GM12891 (cell line): ENCODE results near the gene CNTN2. TPM values are rescaled to one million over a fixed set of nuclear protein-coding genes. Genes with fewer than 3 reads are reported as not detected.

ENCODE experiments used
- DNase-seq: peaks from one replicate; pipeline ENCODE4 v3.0.0; 2011; ENCODE audit warnings: low spot score; ENCODE audit not compliant: insufficient read length
- FAIRE-seq: peaks from 2 replicates; lab custom pipeline; 2011; peaks lifted over from hg19 to GRCh38; lab: Jason Lieb, UNC
- PAX5 ChIP-seq: IDR thresholded peaks from 2 replicates; pipeline ENCODE4 v1.6.1; 2011; ENCODE audit warnings: low read length, moderate library complexity, mild to moderate bottlenecking; ENCODE audit not compliant: insufficient read depth, severe bottlenecking
- POLR2A ChIP-seq: IDR thresholded peaks from 2 replicates; pipeline ENCODE4 v1.6.1; 2011; ENCODE audit warnings: low read depth, low read length, control low read depth
- POLR2AphosphoS5 ChIP-seq: IDR thresholded peaks from 2 replicates; pipeline ENCODE4 v1.6.1; 2011; ENCODE audit warnings: low read depth, low read length, control low read depth
- POU2F2 ChIP-seq: IDR thresholded peaks from 2 replicates; pipeline ENCODE4 v1.6.1; 2011; ENCODE audit warnings: low read depth, mild to moderate bottlenecking, control low read depth, low read length, moderate library complexity
- SPI1 ChIP-seq: IDR thresholded peaks from 2 replicates; pipeline ENCODE4 v1.6.1; 2011; ENCODE audit warnings: low read depth, low read length, control low read depth
- TAF1 ChIP-seq: IDR thresholded peaks from 2 replicates; pipeline ENCODE4 v1.6.1; 2011; ENCODE audit warnings: low read depth, low read length, control low read depth
- polyA plus RNA-seq: library from polyadenylated mRNA; unstranded; fragments of >200 nt; gene quantifications from one replicate; pipeline ENCODE4 v1.2.1, GENCODE V29; 2012; ENCODE audit warnings: low read depth, missing spikeins, inconsistent platforms; ENCODE audit not compliant: missing spikeins

Gene CNTN2, protein sequence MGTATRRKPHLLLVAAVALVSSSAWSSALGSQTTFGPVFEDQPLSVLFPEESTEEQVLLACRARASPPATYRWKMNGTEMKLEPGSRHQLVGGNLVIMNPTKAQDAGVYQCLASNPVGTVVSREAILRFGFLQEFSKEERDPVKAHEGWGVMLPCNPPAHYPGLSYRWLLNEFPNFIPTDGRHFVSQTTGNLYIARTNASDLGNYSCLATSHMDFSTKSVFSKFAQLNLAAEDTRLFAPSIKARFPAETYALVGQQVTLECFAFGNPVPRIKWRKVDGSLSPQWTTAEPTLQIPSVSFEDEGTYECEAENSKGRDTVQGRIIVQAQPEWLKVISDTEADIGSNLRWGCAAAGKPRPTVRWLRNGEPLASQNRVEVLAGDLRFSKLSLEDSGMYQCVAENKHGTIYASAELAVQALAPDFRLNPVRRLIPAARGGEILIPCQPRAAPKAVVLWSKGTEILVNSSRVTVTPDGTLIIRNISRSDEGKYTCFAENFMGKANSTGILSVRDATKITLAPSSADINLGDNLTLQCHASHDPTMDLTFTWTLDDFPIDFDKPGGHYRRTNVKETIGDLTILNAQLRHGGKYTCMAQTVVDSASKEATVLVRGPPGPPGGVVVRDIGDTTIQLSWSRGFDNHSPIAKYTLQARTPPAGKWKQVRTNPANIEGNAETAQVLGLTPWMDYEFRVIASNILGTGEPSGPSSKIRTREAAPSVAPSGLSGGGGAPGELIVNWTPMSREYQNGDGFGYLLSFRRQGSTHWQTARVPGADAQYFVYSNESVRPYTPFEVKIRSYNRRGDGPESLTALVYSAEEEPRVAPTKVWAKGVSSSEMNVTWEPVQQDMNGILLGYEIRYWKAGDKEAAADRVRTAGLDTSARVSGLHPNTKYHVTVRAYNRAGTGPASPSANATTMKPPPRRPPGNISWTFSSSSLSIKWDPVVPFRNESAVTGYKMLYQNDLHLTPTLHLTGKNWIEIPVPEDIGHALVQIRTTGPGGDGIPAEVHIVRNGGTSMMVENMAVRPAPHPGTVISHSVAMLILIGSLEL
- polyA plus RNA-seq, result 0.01 TPM

DNA sequence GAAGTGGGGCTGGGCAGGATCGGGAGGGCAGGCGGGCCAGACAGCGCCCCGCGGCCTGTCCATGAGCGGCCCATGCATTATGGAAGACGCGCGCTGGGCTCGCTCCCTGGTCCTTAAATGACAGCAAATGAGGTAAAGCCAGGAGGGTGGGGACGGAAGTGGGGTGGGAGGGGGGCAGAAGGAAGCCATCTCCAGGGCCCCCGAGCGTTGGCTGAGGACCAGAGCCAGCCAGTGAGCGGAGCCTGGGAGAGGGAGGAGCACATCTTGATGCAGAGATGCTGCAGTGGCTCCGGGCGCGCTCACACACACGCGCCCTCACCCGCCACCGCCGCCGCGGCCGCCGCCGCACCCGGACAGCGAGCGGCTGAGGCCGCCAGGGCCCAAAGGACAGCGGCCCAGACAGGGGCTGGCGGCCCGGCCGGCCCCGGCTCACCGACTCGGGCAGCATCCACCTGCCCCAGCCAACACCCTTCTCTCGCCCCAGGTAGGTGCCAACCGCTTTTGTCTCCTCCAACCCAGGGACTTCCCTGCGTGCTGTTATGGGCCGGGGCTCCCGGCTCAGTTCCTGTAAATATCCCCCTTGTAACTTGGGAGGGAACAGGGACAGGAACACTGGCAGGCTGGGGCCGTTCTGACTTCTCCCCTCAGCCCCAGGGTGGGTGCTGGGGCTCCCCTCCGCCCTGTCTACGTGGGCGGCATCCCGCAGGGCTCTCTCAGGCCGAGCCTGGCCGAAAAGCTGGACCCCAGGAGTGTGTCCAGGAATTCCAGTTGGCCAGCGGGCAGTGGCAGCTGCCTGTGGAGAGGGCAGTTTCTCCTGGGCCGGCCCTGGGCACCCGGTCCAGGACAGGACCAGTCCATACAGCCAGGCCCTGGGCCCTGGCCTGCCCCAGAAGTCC is at the start of gene CNTN2:
CNTN2 (plus strand) TSS at position 302 of the 896 bp plus-strand sequence. CDS start 9,974 bp downstream, outside the sequence.
- FAIRE-seq, result no peak
- no peak for TF ChIP-seq POLR2AphosphoS5
- no peak for TF ChIP-seq POLR2A
- no peak for TF ChIP-seq POU2F2
- TF ChIP-seq PAX5, result no peak
- no peak for TF ChIP-seq SPI1
- TF ChIP-seq TAF1, result no peak
- DNase-seq, result no peak

DNA sequence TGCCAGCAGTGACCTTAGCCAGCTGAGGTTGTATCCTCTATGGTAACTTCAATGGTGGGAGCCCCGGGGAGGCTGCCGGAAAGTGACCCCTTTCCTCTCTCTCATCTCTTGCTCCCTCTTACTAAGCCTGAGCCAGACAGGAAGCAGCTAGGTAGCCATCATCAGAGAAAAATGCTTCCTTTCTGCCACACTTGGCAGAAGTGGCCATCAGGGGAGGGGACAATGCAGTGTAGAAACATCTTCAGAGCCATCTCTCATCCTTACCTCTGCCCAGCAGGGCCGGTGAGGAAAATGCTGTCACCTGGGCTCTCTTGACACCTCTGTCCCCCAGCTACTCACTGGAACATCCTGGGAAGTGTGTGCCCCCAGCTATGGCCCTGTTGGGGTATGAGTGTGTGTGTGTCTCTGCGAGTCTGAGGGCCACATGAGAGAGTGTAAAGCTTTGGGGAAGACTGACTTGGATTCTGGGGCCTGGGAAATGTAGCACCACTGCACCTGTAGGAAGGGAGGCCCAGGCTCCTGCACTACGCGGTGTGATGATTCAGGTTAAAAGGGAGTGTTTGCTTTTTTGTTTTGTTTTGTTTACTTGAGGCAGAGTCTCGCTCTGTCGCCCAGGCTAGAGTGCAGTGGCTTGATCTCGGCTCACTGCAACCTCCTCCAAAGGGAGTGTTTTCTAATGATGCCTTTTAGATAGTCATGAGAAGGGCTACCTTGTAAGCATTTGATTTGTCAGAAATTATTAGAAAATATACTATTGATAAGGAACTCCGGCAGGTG is 48.7 kb upstream of the CNTN2 start:
- DNase-seq (no peak), FAIRE-seq (no peak)
- TF ChIP-seq SPI1 (no peak), TAF1 (no peak), POLR2AphosphoS5 (no peak), PAX5 (no peak), POLR2A (no peak), POU2F2 (no peak)

DNA sequence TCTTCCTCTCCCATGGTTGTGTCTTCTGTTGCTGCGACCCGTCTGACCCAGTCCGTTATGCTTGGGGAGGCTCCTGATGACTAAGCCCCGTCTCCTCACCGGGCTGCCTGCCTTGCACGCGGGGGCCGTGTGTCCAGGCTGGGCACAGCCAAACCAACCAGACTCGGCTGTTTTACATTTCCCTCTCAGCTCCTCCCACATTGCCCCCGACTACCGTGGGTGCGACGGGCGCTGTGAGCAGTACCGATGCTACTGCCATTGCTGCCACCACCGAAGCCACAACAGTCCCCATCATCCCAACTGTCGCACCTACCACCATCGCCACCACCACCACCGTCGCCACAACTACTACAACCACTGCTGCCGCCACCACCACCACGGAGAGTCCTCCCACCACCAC is 46.0 kb upstream of the CNTN2 start:
- FAIRE-seq (no peak), DNase-seq (no peak)
- TF ChIP-seq POLR2AphosphoS5 (no peak), POU2F2 (no peak), POLR2A (no peak), TAF1 (no peak), SPI1 (no peak), PAX5 (no peak)

DNA sequence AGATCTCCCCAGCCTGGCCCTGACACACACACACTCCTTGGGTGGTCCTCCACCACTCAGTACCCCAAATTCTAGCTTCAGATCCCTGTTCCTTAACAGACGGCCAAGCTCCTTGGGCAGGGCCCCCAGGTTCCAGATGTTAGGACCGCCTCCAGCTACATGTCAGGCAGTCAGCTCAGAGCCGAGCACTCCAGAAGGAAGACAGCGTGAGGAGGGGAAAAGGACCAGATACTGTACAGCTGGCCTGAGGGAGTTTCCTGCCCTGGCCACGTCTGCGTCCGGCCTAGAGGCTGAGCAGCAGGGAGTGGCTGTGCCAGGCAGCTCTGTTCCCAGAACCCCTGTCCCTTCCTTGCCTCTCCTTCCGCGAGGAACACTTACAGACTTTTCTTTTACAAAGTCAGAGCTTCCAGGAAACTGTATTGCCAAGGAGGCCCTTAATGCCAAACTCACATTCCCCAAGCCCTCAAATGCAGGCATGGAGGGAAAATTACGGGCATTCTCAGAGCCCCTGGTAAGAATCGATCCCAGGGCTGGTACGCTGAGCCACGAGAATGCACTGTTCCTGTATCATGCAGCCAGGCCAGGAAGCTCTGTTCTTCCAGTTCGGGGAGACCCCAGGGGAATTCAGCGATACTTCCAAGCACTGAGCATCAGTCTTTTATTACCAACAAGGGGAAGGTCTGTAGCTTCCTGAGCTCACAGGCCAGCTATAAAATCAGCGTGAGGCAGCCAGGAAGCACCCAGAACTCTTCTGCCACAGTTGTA is 45.2 kb upstream of the CNTN2 start:
- no peak for FAIRE-seq
- TF ChIP-seq PAX5, result no peak
- TF ChIP-seq POLR2AphosphoS5, result no peak
- no peak for TF ChIP-seq SPI1
- no peak for TF ChIP-seq POU2F2
- no peak for TF ChIP-seq TAF1
- no peak for DNase-seq

DNA sequence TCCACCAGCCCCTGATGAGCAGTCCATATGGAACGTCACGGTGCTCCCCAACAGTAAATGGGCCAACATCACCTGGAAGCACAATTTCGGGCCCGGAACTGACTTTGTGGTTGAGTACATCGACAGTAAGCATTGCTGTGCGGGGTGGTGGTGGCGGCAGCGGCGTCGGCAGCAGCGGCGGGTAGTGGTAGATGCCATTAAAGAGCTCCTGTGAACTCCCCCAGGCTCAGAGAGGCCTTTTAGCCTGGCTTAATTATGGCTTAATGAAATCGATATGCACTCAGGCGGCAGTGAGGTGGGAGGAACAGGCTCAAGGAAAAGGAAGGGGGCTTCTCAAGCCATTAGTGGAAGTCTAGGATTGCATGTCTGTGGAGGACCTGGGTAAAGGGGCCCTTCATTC is 41.9 kb upstream of the CNTN2 start:
- no peak for DNase-seq
- FAIRE-seq, result no peak
- TF ChIP-seq POLR2A, result no peak

DNA sequence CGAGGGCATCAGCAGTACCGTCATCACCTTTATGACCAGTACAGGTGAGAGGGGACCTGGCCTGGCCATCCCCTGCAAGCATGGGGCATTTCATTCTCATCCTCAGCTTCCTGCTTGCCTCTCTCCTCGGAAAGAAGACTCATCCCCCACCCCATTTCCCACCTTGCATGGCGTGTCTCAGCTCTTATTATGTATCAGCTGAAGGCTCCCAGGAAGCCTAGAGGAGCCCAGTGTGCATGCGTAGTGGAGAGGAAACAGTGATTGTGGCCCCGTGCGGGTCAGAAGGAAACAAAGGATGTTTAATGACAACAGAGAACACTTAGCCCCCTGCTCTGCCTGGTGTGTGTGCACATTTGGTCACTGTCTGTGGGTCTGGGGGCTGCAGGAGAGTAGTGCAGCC is 40.3 kb upstream of the CNTN2 start:
- DNase-seq (no peak), FAIRE-seq (no peak)
- TF ChIP-seq PAX5, result no peak
- no peak for TF ChIP-seq TAF1
- TF ChIP-seq POLR2AphosphoS5, result no peak
- TF ChIP-seq POLR2A, result no peak
- no peak for TF ChIP-seq POU2F2
- no peak for TF ChIP-seq SPI1

DNA sequence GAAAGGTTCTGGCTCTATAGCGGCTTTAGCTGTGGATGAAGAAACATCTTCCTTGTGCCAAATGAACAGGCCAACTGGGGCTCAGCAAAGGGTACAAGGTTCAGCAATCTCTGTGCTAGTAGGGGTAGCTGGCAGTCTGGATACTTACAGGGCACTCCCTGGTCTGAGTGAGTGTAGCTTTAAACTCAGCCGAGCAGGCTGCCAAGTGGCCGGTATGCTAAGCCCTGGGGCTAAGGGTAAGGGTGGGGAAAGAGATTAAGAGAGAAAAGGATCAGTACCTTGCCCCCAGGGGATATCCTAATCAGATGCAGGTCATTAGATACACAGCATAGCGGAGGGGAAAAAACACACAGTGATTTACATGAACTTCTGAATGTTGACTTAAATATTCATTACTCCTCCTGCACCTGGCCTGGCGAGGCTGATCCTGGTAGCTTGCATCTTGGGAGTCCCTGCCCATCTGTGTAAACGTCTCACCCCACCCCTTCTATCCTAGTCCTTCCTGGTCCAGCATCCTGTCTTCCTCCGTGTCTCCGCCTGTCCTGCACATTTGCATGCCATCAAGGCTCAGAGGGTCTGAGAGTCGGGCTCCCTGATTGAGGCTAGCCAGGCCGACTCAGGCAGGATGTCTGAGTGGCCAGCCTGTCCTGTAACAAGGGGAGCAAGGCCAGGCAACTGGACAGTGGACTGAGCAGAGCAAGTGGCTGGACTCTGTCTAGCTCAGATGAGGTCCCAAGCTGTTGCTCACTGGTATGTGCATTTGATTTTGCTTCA is 39.5 kb upstream of the CNTN2 start:
- FAIRE-seq (no peak), DNase-seq (no peak)
- no peak for TF ChIP-seq POLR2A
- TF ChIP-seq TAF1, result no peak
- no peak for TF ChIP-seq PAX5
- TF ChIP-seq SPI1, result no peak
- no peak for TF ChIP-seq POU2F2
- TF ChIP-seq POLR2AphosphoS5, result no peak

DNA sequence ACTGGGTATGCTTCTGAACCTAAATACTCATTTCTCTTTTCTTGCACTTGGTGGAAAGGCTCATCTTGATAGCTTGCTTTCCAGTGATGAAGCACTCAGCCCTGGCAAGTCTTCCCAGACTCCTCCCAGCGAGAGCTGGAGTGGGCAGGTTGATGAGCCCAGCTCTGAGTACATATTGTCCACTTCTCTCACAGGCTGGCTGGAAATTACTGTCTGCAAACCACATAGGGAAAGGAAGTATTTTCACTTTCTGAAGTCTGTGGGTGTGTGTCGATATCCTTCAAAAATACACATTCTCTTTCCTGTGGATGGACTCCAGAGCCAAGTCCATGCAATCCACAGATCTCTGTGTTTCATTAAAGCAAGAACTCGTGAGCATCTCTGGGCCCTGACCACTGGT is 38.7 kb upstream of the CNTN2 start:
- TF ChIP-seq TAF1, result no peak
- no peak for TF ChIP-seq POLR2AphosphoS5
- TF ChIP-seq POU2F2, result no peak
- no peak for TF ChIP-seq PAX5
- TF ChIP-seq SPI1, result no peak
- TF ChIP-seq POLR2A, result no peak
- FAIRE-seq (no peak), DNase-seq (no peak)
